Astrocyte (in vitro differentiated cells and primary cell): ENCODE results near the gene TTC31. TPM values are rescaled to one million over a fixed set of nuclear protein-coding genes. Genes with fewer than 3 reads are reported as not detected.

Source experiments
- DNase-seq: peaks from one replicate; pipeline ENCODE4 v3.0.0-alpha.2; 2010; ENCODE audit warnings: low read depth
- FAIRE-seq: peaks from 2 replicates; lab custom pipeline; 2011; peaks lifted over from hg19 to GRCh38; lab: Jason Lieb, UNC
- H2AFZ ChIP-seq: 2 replicates; pipeline ENCODE4 v1.6.0; 2012; ENCODE audit warnings: low read depth, low read length, inconsistent platforms
- H3K27ac ChIP-seq: 2 replicates; pipeline ENCODE4 v1.5.1; 2011; ENCODE audit warnings: low read depth, low read length, inconsistent platforms
- H3K27me3 ChIP-seq: 2 replicates; pipeline ENCODE4 v1.6.0; 2011; ENCODE audit warnings: low read length, inconsistent platforms; ENCODE audit not compliant: insufficient read depth
- H3K36me3 ChIP-seq: 2 replicates; pipeline ENCODE4 v1.5.1; 2011; ENCODE audit warnings: low read length, inconsistent platforms; ENCODE audit not compliant: insufficient read depth
- H3K4me1 ChIP-seq: 2 replicates; pipeline ENCODE4 v1.5.1; 2011; ENCODE audit warnings: low read length, inconsistent platforms; ENCODE audit not compliant: insufficient read depth
- H3K4me2 ChIP-seq: 2 replicates; pipeline ENCODE4 v1.6.0; 2012; ENCODE audit warnings: low read length, inconsistent platforms
- H3K4me3 ChIP-seq: 2 replicates; pipeline ENCODE4 v1.5.1; 2011; ENCODE audit warnings: low read depth, mild to moderate bottlenecking, low read length, inconsistent platforms; ENCODE audit not compliant: insufficient read depth
- H3K79me2 ChIP-seq: 2 replicates; pipeline ENCODE4 v1.6.0; 2012; ENCODE audit warnings: mild to moderate bottlenecking, low read length, inconsistent platforms; ENCODE audit not compliant: insufficient read depth
- H3K9ac ChIP-seq: 2 replicates; pipeline ENCODE4 v1.6.0; 2012; ENCODE audit warnings: mild to moderate bottlenecking, low read length, inconsistent platforms
- H3K9me3 ChIP-seq: 2 replicates; pipeline ENCODE4 v1.5.1; 2012; ENCODE audit warnings: low read depth, mild to moderate bottlenecking, low read length, inconsistent platforms; ENCODE audit not compliant: insufficient read depth
- H4K20me1 ChIP-seq: 2 replicates; pipeline ENCODE4 v1.6.0; 2012; ENCODE audit warnings: low read length, inconsistent platforms; ENCODE audit not compliant: insufficient read depth
- H3K27ac Mint-ChIP-seq: one replicate; pipeline ENCODE4 v1.8.0; 2021; ENCODE audit warnings: mild to moderate bottlenecking, mixed read lengths; ENCODE audit not compliant: unreplicated experiment
- H3K27me3 Mint-ChIP-seq: one replicate; pipeline ENCODE4 v1.8.0; 2021; ENCODE audit warnings: low read depth, mixed read lengths; ENCODE audit not compliant: unreplicated experiment
- H3K36me3 Mint-ChIP-seq: one replicate; pipeline ENCODE4 v1.8.0; 2021; ENCODE audit warnings: low read depth, mixed read lengths; ENCODE audit not compliant: unreplicated experiment
- H3K4me1 Mint-ChIP-seq: one replicate; pipeline ENCODE4 v1.8.0; 2021; ENCODE audit warnings: low read depth, mixed read lengths; ENCODE audit not compliant: unreplicated experiment
- H3K4me3 Mint-ChIP-seq: one replicate; pipeline ENCODE4 v1.8.0; 2021; ENCODE audit warnings: mild to moderate bottlenecking, moderate library complexity, mixed read lengths; ENCODE audit not compliant: unreplicated experiment
- H3K9me3 Mint-ChIP-seq: one replicate; pipeline ENCODE4 v1.8.0; 2021; ENCODE audit warnings: mild to moderate bottlenecking, mixed read lengths; ENCODE audit not compliant: unreplicated experiment
- EZH2 ChIP-seq: IDR thresholded peaks from 2 replicates; pipeline ENCODE4 v1.6.1; 2012; ENCODE audit warnings: mild to moderate bottlenecking, low read length, inconsistent platforms; ENCODE audit not compliant: insufficient read depth
- total RNA-seq: library from RNA; stranded (reverse); gene quantifications from 2 replicates; pipeline ENCODE4 v1.2.1, GENCODE V29; 2021
- TF ChIP-seq, protein P1 (sequence below): IDR thresholded peaks from 2 replicates; pipeline ENCODE4 v1.5.1; 2011; ENCODE audit warnings: low read depth, mild to moderate bottlenecking, inconsistent platforms, low read length, moderate library complexity; ENCODE audit not compliant: insufficient read depth

The TTC31 gene
- total RNA-seq, 1 donor from 2014 or later: 12.0 TPM

DNA sequence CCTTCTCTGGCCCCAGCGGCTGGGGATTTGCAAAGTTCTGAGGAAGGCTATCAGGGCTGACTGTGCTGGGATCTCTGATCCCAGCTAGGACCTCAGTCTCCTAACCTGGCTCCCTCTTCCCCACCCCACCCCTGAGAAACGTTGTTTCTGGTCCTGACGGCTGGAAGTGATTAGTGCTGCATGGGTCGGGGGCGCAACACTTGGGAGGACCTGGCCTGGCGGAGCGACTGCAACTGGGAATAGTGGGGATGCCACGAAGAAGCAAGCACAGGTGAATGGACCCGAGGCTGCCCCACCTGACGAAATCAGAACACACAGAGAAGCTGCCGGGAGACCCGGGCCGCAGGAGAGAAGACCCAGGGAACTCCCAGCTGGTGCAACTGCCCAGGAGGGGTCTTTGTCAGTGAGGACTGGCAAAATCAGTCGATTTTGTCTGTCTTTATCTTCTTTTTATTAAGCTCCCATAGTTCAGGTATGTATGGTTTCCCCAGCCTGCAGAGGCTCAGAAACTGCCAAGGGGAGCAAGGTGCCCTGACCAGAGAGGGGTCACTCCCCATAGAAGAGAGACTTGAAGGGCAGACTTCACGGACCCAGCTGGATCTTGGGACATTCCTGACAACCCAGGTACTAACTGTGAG lies 17.2 kb downstream of the TTC31 start:
- Histone ChIP-seq H3K9me3 (no peaks in the 10 kb centered on the region), H2AFZ (no peak overlapping the region), H3K4me2 (peak overlapping the region; percentile 85), H3K4me3 (peak overlapping the region; percentile 5), H3K9ac (no peak overlapping the region), H3K27me3 (peaks cover 42% of the 10 kb centered on the region), H3K36me3 (peaks cover 4% of the 10 kb centered on the region), H3K4me1 (peaks cover 40% of the 10 kb centered on the region), H3K27ac (no peak overlapping the region), H3K79me2 (peaks cover 5% of the 10 kb centered on the region), H4K20me1 (no peaks in the 10 kb centered on the region)
- FAIRE-seq (no peak), DNase-seq (no peak)
- Mint-ChIP-seq H3K4me1 (peaks cover 17% of the 10 kb centered on the region), H3K9me3 (no peaks in the 10 kb centered on the region), H3K36me3 (peaks cover 9% of the 10 kb centered on the region), H3K27me3 (peaks cover 68% of the 10 kb centered on the region), H3K4me3 (no peak overlapping the region), H3K27ac (no peak overlapping the region)
- TF ChIP-seq, protein P1, sequence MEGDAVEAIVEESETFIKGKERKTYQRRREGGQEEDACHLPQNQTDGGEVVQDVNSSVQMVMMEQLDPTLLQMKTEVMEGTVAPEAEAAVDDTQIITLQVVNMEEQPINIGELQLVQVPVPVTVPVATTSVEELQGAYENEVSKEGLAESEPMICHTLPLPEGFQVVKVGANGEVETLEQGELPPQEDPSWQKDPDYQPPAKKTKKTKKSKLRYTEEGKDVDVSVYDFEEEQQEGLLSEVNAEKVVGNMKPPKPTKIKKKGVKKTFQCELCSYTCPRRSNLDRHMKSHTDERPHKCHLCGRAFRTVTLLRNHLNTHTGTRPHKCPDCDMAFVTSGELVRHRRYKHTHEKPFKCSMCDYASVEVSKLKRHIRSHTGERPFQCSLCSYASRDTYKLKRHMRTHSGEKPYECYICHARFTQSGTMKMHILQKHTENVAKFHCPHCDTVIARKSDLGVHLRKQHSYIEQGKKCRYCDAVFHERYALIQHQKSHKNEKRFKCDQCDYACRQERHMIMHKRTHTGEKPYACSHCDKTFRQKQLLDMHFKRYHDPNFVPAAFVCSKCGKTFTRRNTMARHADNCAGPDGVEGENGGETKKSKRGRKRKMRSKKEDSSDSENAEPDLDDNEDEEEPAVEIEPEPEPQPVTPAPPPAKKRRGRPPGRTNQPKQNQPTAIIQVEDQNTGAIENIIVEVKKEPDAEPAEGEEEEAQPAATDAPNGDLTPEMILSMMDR: no peak
- no peak for TF ChIP-seq EZH2

DNA sequence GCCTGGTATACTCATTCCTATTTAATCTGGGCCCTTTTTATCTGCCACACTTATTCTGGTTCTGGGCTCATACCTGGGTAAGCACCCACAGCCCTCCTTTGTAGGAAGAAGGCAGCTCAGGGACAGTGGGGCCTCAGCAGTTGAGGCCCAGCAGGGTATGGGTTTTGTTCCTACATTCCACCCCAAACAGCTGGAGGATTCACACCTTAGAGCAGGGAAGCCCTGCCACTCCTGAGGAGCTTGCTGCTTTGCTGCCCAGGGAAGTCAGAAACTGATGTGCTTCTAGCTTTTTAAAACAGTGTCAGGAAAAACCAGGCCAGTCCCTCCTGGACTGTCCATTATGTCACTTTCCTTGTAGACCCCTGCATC lies 17.7 kb downstream of the TTC31 start:
- Mint-ChIP-seq H3K4me1 (peaks cover 19% of the 10 kb centered on the region), H3K27me3 (peaks cover 66% of the 10 kb centered on the region), H3K9me3 (no peaks in the 10 kb centered on the region), H3K4me3 (no peak overlapping the region), H3K36me3 (peaks cover 7% of the 10 kb centered on the region), H3K27ac (no peak overlapping the region)
- no peak for TF ChIP-seq EZH2
- TF ChIP-seq, protein P1: no peak
- FAIRE-seq (no peak), DNase-seq (no peak)
- Histone ChIP-seq H3K9me3 (no peaks in the 10 kb centered on the region), H3K4me2 (no peak overlapping the region), H4K20me1 (peaks cover 3% of the 10 kb centered on the region), H3K36me3 (peaks cover 4% of the 10 kb centered on the region), H3K27ac (no peak overlapping the region), H2AFZ (no peak overlapping the region), H3K4me3 (no peak overlapping the region), H3K4me1 (peaks cover 45% of the 10 kb centered on the region), H3K79me2 (peaks cover 10% of the 10 kb centered on the region), H3K27me3 (peaks cover 42% of the 10 kb centered on the region), H3K9ac (no peak overlapping the region)
